Naive thymus-derived CD4-positive, alpha-beta T cell (primary cell): ENCODE measurements around the gene RIOK3. TPM values are rescaled to one million over a fixed set of nuclear protein-coding genes. Genes with fewer than 3 reads are reported as not detected.
"Not testable (repeated sequence)": the region's sequence is repeated elsewhere in the genome, so short reads cannot be mapped to it uniquely, and the experiment has no call there.

ENCODE experiments used
- ATAC-seq: fragments of 150-1000 bp; cut with Tn5 transposase; 2 replicates; pipeline ENCODE4 v1.10.0; 2021; ENCODE audit warnings: mild to moderate bottlenecking, moderate library complexity
- CTCF ChIA-PET: fragments of 350-600 bp; sonication (Branson Sonifier 250); formaldehyde crosslinking; loops from one replicate; lab custom pipeline; 2021; ENCODE audit warnings: antibody characterized with exemption; lab: Charles Lee
- POLR2A ChIA-PET: fragments of 350-600 bp; sonication (Branson Sonifier 250); formaldehyde crosslinking; loops from one replicate; lab custom pipeline; 2021; ENCODE audit warnings: antibody characterized with exemption, inconsistent platforms; lab: Charles Lee
- DNase-seq, 9 donors: peaks; one replicate each; pipeline versions ENCODE4 v3.0.0 to v3.0.0-alpha.2; 2020 to 2022; ENCODE audit warnings: mixed read lengths in 1 of 9
- H3K27ac ChIP-seq: one replicate; pipeline ENCODE4 v1.7.0; 2013; ENCODE audit warnings: mild to moderate bottlenecking, low read depth, low read length, moderate library complexity
- H3K27me3 ChIP-seq, 2 donors: one replicate each; pipeline ENCODE4 v1.7.0; 2013; ENCODE audit warnings: low read length in 2 of 2, mild to moderate bottlenecking in 2 of 2, moderate library complexity in 2 of 2; ENCODE audit not compliant: control insufficient read depth in 2 of 2, insufficient read depth in 2 of 2
- H3K36me3 ChIP-seq, 3 experiments: 1 replicate in 2 of 3; 2 replicates in 1 of 3; pipeline ENCODE4 v1.7.0; 2013; ENCODE audit warnings: low read length in 3 of 3, mild to moderate bottlenecking in 3 of 3, moderate library complexity in 1 of 3; ENCODE audit not compliant: insufficient read depth in 3 of 3, control insufficient read depth in 2 of 3
- H3K4me1 ChIP-seq, 2 donors: one replicate each; pipeline ENCODE4 v1.7.0; 2013; ENCODE audit warnings: low read length in 2 of 2, mild to moderate bottlenecking in 2 of 2, moderate library complexity in 1 of 2; ENCODE audit not compliant: control insufficient read depth in 2 of 2, insufficient read depth in 2 of 2
- H3K4me3 ChIP-seq: 2 replicates; pipeline ENCODE4 v1.7.0; 2013; ENCODE audit warnings: mild to moderate bottlenecking, low read length
- H3K9me3 ChIP-seq, 3 experiments: 1 replicate in 2 of 3; 2 replicates in 1 of 3; pipeline ENCODE4 v1.7.0; 2013; ENCODE audit warnings: low read length in 3 of 3; ENCODE audit not compliant: control insufficient read depth in 2 of 3
- H3K27ac Mint-ChIP-seq, 9 donors: one replicate each; pipeline ENCODE4 v1.8.0; 2020 to 2022; ENCODE audit warnings: mixed read lengths in 9 of 9, mild to moderate bottlenecking in 8 of 9, moderate library complexity in 5 of 9, inconsistent platforms in 2 of 9
- H3K27me3 Mint-ChIP-seq, 5 donors: one replicate each; pipeline ENCODE4 v1.8.0; 2021 to 2022; ENCODE audit warnings: mixed read lengths in 5 of 5, mild to moderate bottlenecking in 1 of 5
- H3K36me3 Mint-ChIP-seq, 5 donors: one replicate each; pipeline ENCODE4 v1.8.0; 2020 to 2022; ENCODE audit warnings: mixed read lengths in 5 of 5, mild to moderate bottlenecking in 3 of 5, inconsistent platforms in 1 of 5
- H3K4me1 Mint-ChIP-seq, 7 donors: one replicate each; pipeline ENCODE4 v1.8.0; 2020 to 2022; ENCODE audit warnings: mixed read lengths in 7 of 7, mild to moderate bottlenecking in 3 of 7, inconsistent platforms in 1 of 7
- H3K4me3 Mint-ChIP-seq, 10 donors: one replicate each; pipeline ENCODE4 v1.8.0; 2020 to 2022; ENCODE audit warnings: mild to moderate bottlenecking in 10 of 10, mixed read lengths in 10 of 10, moderate library complexity in 6 of 10, inconsistent platforms in 2 of 10
- H3K9me3 Mint-ChIP-seq, 11 donors: one replicate each; pipeline ENCODE4 v1.8.0; 2020 to 2022; ENCODE audit warnings: mixed read lengths in 11 of 11, mild to moderate bottlenecking in 4 of 11, inconsistent platforms in 1 of 11, moderate library complexity in 1 of 11
- intact Hi-C, 2 donors: fragments of 100-400 bp; cut with micrococcal nuclease; formaldehyde crosslinking; loops; one replicate each; pipeline ENCODE4 v1.15.1; 2023
- polyA plus RNA-seq, 2 donors: library from polyadenylated mRNA; unstranded; fragments of 300-500 nt; fragmentation: Illumina TruSeq; gene quantifications; one replicate each; pipeline ENCODE4 v1.2.3, GENCODE V29; 2021
- total RNA-seq, 6 experiments: library from RNA in 5 of 6; stranded (reverse) in 5 of 6; gene quantifications; 1 replicate in 5 of 6; 2 replicates in 1 of 6; pipeline ENCODE4 v1.2.3 and lab custom pipeline; 2021 to 2026

The RIOK3 gene
- total and polyA plus RNA-seq, 7 experiments from 2014 or later = 31.3 to 153 (median 75.7) TPM

DNA sequence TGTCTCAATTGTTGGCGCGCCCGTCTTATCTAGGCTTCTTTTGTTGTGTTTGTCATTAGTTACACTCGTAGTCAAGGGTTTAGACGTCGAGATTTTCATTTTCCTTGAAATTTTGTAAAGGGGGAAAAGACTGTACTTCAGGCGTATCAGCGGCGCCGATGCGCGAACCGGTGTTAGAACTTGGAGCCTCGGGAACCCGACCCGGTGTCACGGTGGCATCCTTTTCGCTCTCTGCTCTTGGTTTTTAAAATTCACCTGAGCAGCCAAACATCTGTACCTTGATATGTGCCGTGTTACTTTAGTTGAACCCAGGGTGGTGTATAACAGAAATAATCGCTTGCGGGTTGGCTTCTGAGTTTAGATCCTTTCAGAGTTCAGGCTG is 50.9 kb downstream of the RIOK3 start:
- Mint-ChIP-seq H3K4me3 (peak overlapping the region; percentile 91 to 99 (median 96)), H3K27ac (peak overlapping the region; percentile 88 to 99 (median 94)), H3K9me3 (no peaks in the 10 kb centered on the region), H3K4me1 (peaks cover 29 to 70% (median 62%) of the 10 kb centered on the region in 7 donors), H3K27me3 (no peaks in the 10 kb centered on the region), H3K36me3 (peaks cover 0 to 19% (median 13%) of the 10 kb centered on the region in 5 donors)
- peaks cover 22% of the 10 kb centered on the region in 2 donors for H3K4me1 ChIP-seq
- ATAC-seq (no peak), DNase-seq (peak in 3 of 9 donors; percentile 27 to 39 (median 30))
- POLR2A ChIA-PET = interaction anchor here (0.6 to 2.9 kb wide), 6 partner anchors 13 to 540 kb away, joined by 3 to 12 read pairs (median 4); partner anchors contain the start of genes NPC1 and RIOK3
- CTCF ChIA-PET = no interaction called here
- intact Hi-C loops = loop anchor here (1.0 to 5.0 kb wide), 20 partner anchors 8 to 633 kb away; partner anchors contain the start of genes NPC1 (in 2 of the 2), RBBP8 (in 2 of the 2), RIOK3 (in 2 of the 2) and CABYR (in 1 of the 2)
- no peaks in the 10 kb centered on the region for H3K27me3 ChIP-seq
- H3K4me3 ChIP-seq = peak overlapping the region; percentile 95
- H3K9me3 ChIP-seq = no peaks in the 10 kb centered on the region
- H3K36me3 ChIP-seq = peaks cover 4 to 12% (median 5%) of the 10 kb centered on the region in 3 experiments
- H3K27ac ChIP-seq = peak overlapping the region; percentile 88

DNA sequence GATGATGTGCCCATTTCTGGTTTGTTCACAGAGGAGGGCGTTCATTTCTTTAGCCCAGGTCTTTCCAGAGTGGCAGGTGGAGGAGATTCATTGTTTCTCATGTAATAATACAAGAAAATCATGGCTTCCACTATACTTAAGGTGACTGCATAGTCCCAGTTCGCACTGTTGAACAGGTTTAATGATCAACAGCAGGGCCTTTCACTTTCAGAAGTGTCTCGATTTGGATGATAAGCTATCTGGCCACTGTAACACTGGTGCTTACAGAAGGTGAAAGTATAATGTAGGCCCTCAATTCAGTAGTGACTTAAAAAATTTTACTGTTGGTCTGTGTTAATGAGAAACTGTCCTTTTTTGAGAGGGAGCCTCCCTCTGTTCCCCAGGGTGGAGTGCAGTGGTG is 51.6 kb downstream of the RIOK3 start:
- peak overlapping the region; percentile 91 to 99 (median 96) for H3K4me3 Mint-ChIP-seq
- peaks cover 29 to 68% (median 57%) of the 10 kb centered on the region in 7 donors for H3K4me1 Mint-ChIP-seq
- DNase-seq (no peak), ATAC-seq (no peak)
- Histone ChIP-seq H3K27me3 (no peaks in the 10 kb centered on the region), H3K9me3 (no peaks in the 10 kb centered on the region), H3K4me1 (peaks cover 22% of the 10 kb centered on the region in 2 donors), H3K36me3 (peaks cover 4 to 12% (median 5%) of the 10 kb centered on the region in 3 experiments), H3K27ac (peak overlapping the region; percentile 88), H3K4me3 (peak overlapping the region; percentile 95)
- peak overlapping the region; percentile 88 to 99 (median 94) for H3K27ac Mint-ChIP-seq
- H3K27me3 Mint-ChIP-seq = no peaks in the 10 kb centered on the region
- H3K36me3 Mint-ChIP-seq = peaks cover 0 to 19% (median 12%) of the 10 kb centered on the region in 5 donors
- no peaks in the 10 kb centered on the region for H3K9me3 Mint-ChIP-seq
- intact Hi-C loops = loop anchor here (1.0 to 5.0 kb wide), 10 partner anchors 8 to 633 kb away; partner anchors contain the start of genes CABYR (in 1 of the 2) and RBBP8 (in 1 of the 2)
- ChIA-PET CTCF (interaction anchor here (0.6 kb wide), 1 partner anchor 17 kb away, joined by 3 read pairs; no protein-coding TSS in a partner anchor), POLR2A (interaction anchor here (1.0 to 2.9 kb wide), 2 partner anchors 80 to 84 kb away, joined by 3 to 12 read pairs; partner anchors contain the start of gene NPC1)

- Histone ChIP-seq H3K27me3 (no peaks in the 10 kb centered on the region), H3K4me3 (no peak overlapping the region), H3K4me1 (peaks cover 22% of the 10 kb centered on the region in 2 donors), H3K27ac (no peak overlapping the region), H3K9me3 (no peaks in the 10 kb centered on the region), H3K36me3 (peaks cover 13 to 25% (median 13%) of the 10 kb centered on the region in 3 experiments)
- Mint-ChIP-seq H3K9me3 (no peaks in the 10 kb centered on the region), H3K36me3 (peaks cover 7 to 32% (median 25%) of the 10 kb centered on the region in 5 donors), H3K27ac (peak overlapping the region in 3 of 9 donors; percentile 9 to 42 (median 31)), H3K4me3 (no peak overlapping the region), H3K27me3 (no peaks in the 10 kb centered on the region), H3K4me1 (peaks cover 29 to 62% (median 55%) of the 10 kb centered on the region in 7 donors)
- CTCF ChIA-PET = no interaction called here
- ATAC-seq (no peak), DNase-seq (no peak)
- intact Hi-C loops = no loop called here
- POLR2A ChIA-PET = interaction anchor here (0.6 kb wide), 1 partner anchor 553 kb away, joined by 5 read pairs; no protein-coding TSS in a partner anchor
These were observed 53.3 kb downstream of the RIOK3 start for GRCh38 chr18:23506393-23506792.

DNA sequence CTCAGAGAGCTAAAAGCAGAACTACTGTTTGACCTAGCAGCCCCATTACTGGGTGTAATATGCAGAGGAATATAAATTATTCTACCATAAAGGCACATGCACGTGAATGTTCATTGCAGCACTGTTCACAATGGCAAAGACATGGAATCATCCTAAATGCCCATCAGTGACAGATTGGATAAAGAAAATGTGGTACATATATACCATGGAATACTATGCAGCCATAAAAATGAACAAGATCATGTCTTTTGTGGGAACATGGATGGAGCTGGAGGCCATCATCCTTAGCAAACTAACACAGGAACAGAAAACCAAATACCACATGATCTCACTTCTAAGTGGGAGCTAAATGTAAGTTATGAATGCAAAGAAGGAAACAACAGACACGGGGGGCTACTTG is 57.8 kb downstream of the RIOK3 start:
- CTCF ChIA-PET, H3K27ac ChIP-seq: not testable (repeated sequence)

GRCh38 chr18:23512216-23512615 is 59.1 kb downstream of the RIOK3 start:
- not testable (repeated sequence) for H3K27ac ChIP-seq, H3K4me1 ChIP-seq, ATAC-seq, H3K27me3 ChIP-seq, H3K27me3 Mint-ChIP-seq, DNase-seq, H3K4me3 ChIP-seq, H3K9me3 ChIP-seq, H3K9me3 Mint-ChIP-seq
- peaks cover 18 to 53% (median 29%) of the 10 kb centered on the region in 7 donors for H3K4me1 Mint-ChIP-seq
- peaks cover 17 to 41% (median 33%) of the 10 kb centered on the region in 5 donors for H3K36me3 Mint-ChIP-seq
- H3K36me3 ChIP-seq = peaks cover 13 to 48% (median 17%) of the 10 kb centered on the region in 3 experiments
- ChIA-PET POLR2A (interaction anchor here (0.6 to 1.3 kb wide), 4 partner anchors 29 to 185 kb away, joined by 3 to 5 read pairs (median 4); no protein-coding TSS in a partner anchor), CTCF (interaction anchor here (0.6 to 1.2 kb wide), 3 partner anchors 10 to 300 kb away, joined by 3 to 4 read pairs (median 3); no protein-coding TSS in a partner anchor)
- intact Hi-C loops = loop anchor here in 1 of 2 donors (1.0 kb wide), 1 partner anchor 8 kb away; no protein-coding TSS in a partner anchor
- peak overlapping the region in 4 of 10 donors; percentile 6 to 43 (median 21) for H3K4me3 Mint-ChIP-seq
- peak overlapping the region in 8 of 9 donors; percentile 21 to 86 (median 58) for H3K27ac Mint-ChIP-seq

More for the DNA sequence above, 57.8 kb downstream of the RIOK3 start:
- H3K4me3 ChIP-seq, H3K9me3 Mint-ChIP-seq, H3K27me3 Mint-ChIP-seq, DNase-seq, H3K27me3 ChIP-seq, intact Hi-C loops, ATAC-seq, H3K4me3 Mint-ChIP-seq, H3K9me3 ChIP-seq, H3K4me1 ChIP-seq: not testable (repeated sequence)
- peaks cover 13 to 42% (median 15%) of the 10 kb centered on the region in 3 experiments for H3K36me3 ChIP-seq
- POLR2A ChIA-PET = interaction anchor here (0.6 to 1.3 kb wide), 3 partner anchors 31 to 74 kb away, joined by 3 to 5 read pairs (median 4); no protein-coding TSS in a partner anchor
- Mint-ChIP-seq H3K27ac (peak overlapping the region in 3 of 9 donors; percentile 1 to 59 (median 51)), H3K36me3 (peaks cover 16 to 42% (median 33%) of the 10 kb centered on the region in 5 donors), H3K4me1 (peaks cover 25 to 58% (median 38%) of the 10 kb centered on the region in 7 donors)

DNA sequence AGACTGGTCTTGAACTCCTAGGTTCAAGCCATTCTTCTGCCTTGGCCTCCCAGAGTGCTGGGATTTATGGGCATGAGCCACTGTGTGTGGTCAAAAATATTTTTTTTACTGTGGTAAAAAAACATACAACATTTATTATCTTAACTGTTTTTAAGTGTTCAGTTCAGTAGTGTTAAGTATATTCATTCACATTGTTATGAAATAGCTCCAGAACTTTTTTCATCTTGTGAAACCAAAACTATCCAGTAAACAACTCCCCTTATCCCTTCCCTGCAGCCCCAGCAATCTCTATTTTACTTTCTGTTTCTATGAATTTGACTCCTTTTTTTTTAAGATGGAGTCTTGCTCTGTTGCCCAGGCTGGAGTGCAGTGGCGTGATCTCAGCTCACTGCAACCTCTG is 59.6 kb downstream of the RIOK3 start:
- no peak for DNase-seq
- Mint-ChIP-seq H3K27ac (peak overlapping the region; percentile 21 to 86 (median 59)), H3K36me3 (peaks cover 14 to 41% (median 29%) of the 10 kb centered on the region in 5 donors), H3K9me3 (no peaks in the 10 kb centered on the region), H3K4me3 (peak overlapping the region in 5 of 10 donors; percentile 6 to 43 (median 16)), H3K27me3 (no peaks in the 10 kb centered on the region), H3K4me1 (peaks cover 14 to 50% (median 25%) of the 10 kb centered on the region in 7 donors)
- no peaks in the 10 kb centered on the region for H3K9me3 ChIP-seq
- intact Hi-C loops = loop anchor here in 1 of 2 donors (1.0 kb wide), 1 partner anchor 8 kb away; no protein-coding TSS in a partner anchor
- ATAC-seq = peak; percentile 3
- POLR2A ChIA-PET = interaction anchor here (0.6 kb wide), 2 partner anchors 123 to 185 kb away, joined by 3 to 5 read pairs; no protein-coding TSS in a partner anchor
- peaks cover 0 to 6% of the 10 kb centered on the region in 2 donors for H3K4me1 ChIP-seq
- peaks cover 10 to 52% (median 21%) of the 10 kb centered on the region in 3 experiments for H3K36me3 ChIP-seq
- CTCF ChIA-PET = interaction anchor here (0.6 to 1.2 kb wide), 3 partner anchors 75 to 659 kb away, joined by 3 to 4 read pairs (median 3); no protein-coding TSS in a partner anchor
- H3K4me3 ChIP-seq = no peak overlapping the region
- H3K27me3 ChIP-seq = no peaks in the 10 kb centered on the region
- H3K27ac ChIP-seq = no peak overlapping the region
